ENCODE data around the gene NCEH1. TPM values are rescaled to one million over a fixed set of nuclear protein-coding genes. Genes with fewer than 3 reads are reported as not detected.

Gene NCEH1
- total and polyA plus RNA-seq, 9 of the 15 experiments (the other 6 are each of a cell fraction or from before 2014, with no cell fraction given), result 1.3 to 5.0 (median 2.8) TPM

GRCh38 chr3:172640751-172641150 is 70.1 kb downstream of the NCEH1 start:
- no TSS peak for BruUV-seq (replicated peaks)
- Histone ChIP-seq H3K4me3 (no peak overlapping the region), H3K36me3 (ENCODE audit: control insufficient read depth, insufficient read depth, low read length) (no peaks in the 10 kb centered on the region), H3K27me3 (ENCODE audit: control insufficient read depth in 2 of 2, insufficient read depth in 2 of 2, low read length in 2 of 2) (no peaks in the 10 kb centered on the region), H3K9me1 (ENCODE audit: control insufficient read depth, insufficient read depth, low read length) (no peaks in the 10 kb centered on the region), H3K27ac (ENCODE audit: extremely low read depth, low read depth, low read length) (no peak overlapping the region), H3K9me3 (replicated peaks; ENCODE audit: control insufficient read depth, insufficient read depth, low read depth, low read length) (no peaks in the 10 kb centered on the region), H3K4me2 (ENCODE audit: insufficient read depth, low read length) (no peak overlapping the region), H4K20me1 (replicated peaks; ENCODE audit: control insufficient read depth, insufficient read depth, low read length) (no peaks in the 10 kb centered on the region; the same call in 1 of the 2 replicates), H3K79me2 (ENCODE audit: control insufficient read depth, insufficient read depth, low read length) (no peaks in the 10 kb centered on the region), H3K9ac (ENCODE audit: insufficient read depth in 1 of 2, low read depth in 2 of 2, low read length in 2 of 2) (no peak overlapping the region), H2AFZ (ENCODE audit: low read depth, low read length) (no peak overlapping the region), H3K4me1 (replicated peaks in 1 of 2; ENCODE audit: control insufficient read depth in 2 of 2, insufficient read depth in 2 of 2, low read length in 2 of 2) (no peaks in the 10 kb centered on the region)
- ChIA-PET CTCF (ENCODE audit: low intra/inter-chr PET ratio) (no interaction called here), POLR2A (interaction anchor here (0.6 kb wide), 1 partner anchor 221 kb away, joined by 3 read pairs; no protein-coding TSS in a partner anchor)
- 55% methylated on average over 5 of the region's 5 CpGs for WGBS (ENCODE audit: insufficient coverage, low coverage, missing lambda C conversion rate)
- DNase-seq (ENCODE audit: extremely low read depth in 1 of 4, low spot score in 3 of 4) (no peak), FAIRE-seq (no peak), ATAC-seq (no peak)
- in situ Hi-C loops (cut with MboI), result loop anchor here (25.0 kb wide), 1 partner anchor 1678 kb away; no protein-coding TSS in a partner anchor
- intact Hi-C loops (cut with micrococcal nuclease), result no loop called here
- no peak for TF ChIP-seq CSDE1 (IDR thresholded peaks at IDR 0.05)

- H4K20me1 ChIP-seq (replicated peaks; ENCODE audit: control insufficient read depth, insufficient read depth, low read length), result no peaks in the 10 kb centered on the region; the same call in 1 of the 2 replicates
- ATAC-seq (peak; percentile 43; the same call in 2 of the 3 replicates), FAIRE-seq (no peak), DNase-seq (ENCODE audit: extremely low read depth in 1 of 4, low spot score in 3 of 4) (no peak)
- H3K79me2 ChIP-seq (ENCODE audit: control insufficient read depth, insufficient read depth, low read length), result no peaks in the 10 kb centered on the region
- no peak overlapping the region for H3K4me3 ChIP-seq
- H3K36me3 ChIP-seq (ENCODE audit: control insufficient read depth, insufficient read depth, low read length), result no peaks in the 10 kb centered on the region
- H2AFZ ChIP-seq (ENCODE audit: low read depth, low read length), result no peak overlapping the region
- no peak overlapping the region for H3K9ac ChIP-seq (ENCODE audit: insufficient read depth in 1 of 2, low read depth in 2 of 2, low read length in 2 of 2)
- H3K27me3 ChIP-seq (ENCODE audit: control insufficient read depth in 2 of 2, insufficient read depth in 2 of 2, low read length in 2 of 2), result no peaks in the 10 kb centered on the region
- no peak overlapping the region for H3K27ac ChIP-seq (ENCODE audit: extremely low read depth, low read depth, low read length)
- CTCF ChIA-PET (ENCODE audit: low intra/inter-chr PET ratio), result no interaction called here
- H3K4me1 ChIP-seq (replicated peaks in 1 of 2; ENCODE audit: control insufficient read depth in 2 of 2, insufficient read depth in 2 of 2, low read length in 2 of 2), result no peaks in the 10 kb centered on the region
- in situ Hi-C loops (cut with MboI), result loop anchor here (25.0 kb wide), 1 partner anchor 1673 kb away; no protein-coding TSS in a partner anchor
- no peaks in the 10 kb centered on the region for H3K9me3 ChIP-seq (replicated peaks; ENCODE audit: control insufficient read depth, insufficient read depth, low read depth, low read length)
- 38% methylated on average over 3 of the region's 3 CpGs for whole genome bisulfite sequencing (ENCODE audit: insufficient coverage, low coverage, missing lambda C conversion rate)
- no TSS peak for BruUV-seq (replicated peaks)
- intact Hi-C loops (cut with micrococcal nuclease), result no loop called here
- no peak overlapping the region for H3K4me2 ChIP-seq (ENCODE audit: insufficient read depth, low read length)
- POLR2A ChIA-PET, result interaction anchor here (1.8 to 1.9 kb wide), 2 partner anchors 9 to 14 kb away, joined by 3 to 4 read pairs; no protein-coding TSS in a partner anchor
- H3K9me1 ChIP-seq (ENCODE audit: control insufficient read depth, insufficient read depth, low read length), result no peaks in the 10 kb centered on the region
- TF ChIP-seq TCF3 (CRISPR knock-in tag; IDR thresholded peaks at IDR 0.05) (no peak), NFE2 (IDR thresholded peaks at IDR 0.05; ENCODE audit: low read depth) (no peak), ZFP91 (CRISPR knock-in tag; IDR thresholded peaks at IDR 0.05) (no peak), ATF3 (IDR thresholded peaks at IDR 0.05) (peak; percentile 66), ATF3 (CRISPR knock-in tag; conservative IDR thresholded peaks at IDR 0.05) (no peak), ZNF23 (CRISPR knock-in tag; IDR thresholded peaks at IDR 0.05) (no peak), ELF2 (CRISPR knock-in tag; IDR thresholded peaks at IDR 0.05) (no peak), SMARCC2 (IDR thresholded peaks at IDR 0.05; ENCODE audit: low read depth) (no peak), ZFP36 (IDR thresholded peaks at IDR 0.05; ENCODE audit: low read depth, low read length, partially characterized antibody) (no peak), FOSL1 (tag; conservative IDR thresholded peaks at IDR 0.05) (peak; percentile 63), MED1 (CRISPR knock-in tag; IDR thresholded peaks at IDR 0.05; ENCODE audit: borderline replicate concordance) (no peak), EP300 (IDR thresholded peaks at IDR 0.05; ENCODE audit: low read length) (no peak), JUND (IDR thresholded peaks at IDR 0.05; ENCODE audit: borderline replicate concordance, low read depth, low read length) (peak; percentile 72), JUND (tag; IDR thresholded peaks at IDR 0.05; ENCODE audit: borderline replicate concordance, low read depth, low read length) (peak; percentile 69; the same call in 1 of the 3 replicates), CBFA2T2 (conservative IDR thresholded peaks at IDR 0.05) (no peak)
Measured at GRCh38 chr3:172635588-172635987, 75.3 kb downstream of the NCEH1 start.
